Activated T-helper 1 cell treated with Interleukin-2 at 50 U/mL for 16 hours (primary cell): ENCODE data around the gene SSB.
"Not testable (repeated sequence)": the region's sequence is repeated elsewhere in the genome, so short reads cannot be mapped to it uniquely, and the experiment has no call there.

Experiments
- DNase-seq: peaks from one replicate; pipeline ENCODE4 v3.0.0-alpha.2; 2020; ENCODE audit warnings: low read depth

Gene SSB

DNA sequence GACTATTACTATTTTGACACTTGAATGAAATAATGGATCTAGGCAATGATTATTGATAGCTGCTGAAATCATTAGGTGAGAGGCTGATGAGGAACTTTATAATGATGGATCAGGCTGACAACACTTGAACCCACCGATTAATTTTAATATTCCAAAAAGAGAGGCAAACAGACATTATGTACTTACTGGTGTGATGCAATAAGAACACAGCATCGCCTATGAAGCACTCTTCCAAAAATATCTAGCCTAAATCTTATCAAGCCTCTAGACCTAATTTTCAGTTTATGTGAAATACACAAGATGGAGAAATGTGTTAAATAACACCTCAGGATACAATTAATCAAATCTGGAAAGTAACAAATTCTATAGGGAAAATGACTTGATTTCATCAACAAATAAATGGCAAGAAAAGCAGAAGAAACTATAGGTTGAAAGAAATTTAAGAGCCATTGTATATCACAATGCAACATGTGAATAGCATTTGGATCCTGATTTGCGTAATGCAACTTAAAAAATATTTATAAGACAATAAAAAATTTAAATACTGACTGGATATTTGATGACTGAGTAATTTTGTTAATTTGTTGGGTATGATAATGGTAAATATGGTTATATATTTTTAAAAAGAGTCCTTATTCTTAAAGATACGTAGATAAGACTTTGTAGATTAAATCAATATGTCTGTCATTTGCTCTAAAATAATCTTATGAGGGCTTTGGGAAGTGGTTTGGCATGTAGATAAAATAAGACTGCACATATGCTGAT is 17.2 kb upstream of the SSB start:
- DNase-seq, result no peak

DNA sequence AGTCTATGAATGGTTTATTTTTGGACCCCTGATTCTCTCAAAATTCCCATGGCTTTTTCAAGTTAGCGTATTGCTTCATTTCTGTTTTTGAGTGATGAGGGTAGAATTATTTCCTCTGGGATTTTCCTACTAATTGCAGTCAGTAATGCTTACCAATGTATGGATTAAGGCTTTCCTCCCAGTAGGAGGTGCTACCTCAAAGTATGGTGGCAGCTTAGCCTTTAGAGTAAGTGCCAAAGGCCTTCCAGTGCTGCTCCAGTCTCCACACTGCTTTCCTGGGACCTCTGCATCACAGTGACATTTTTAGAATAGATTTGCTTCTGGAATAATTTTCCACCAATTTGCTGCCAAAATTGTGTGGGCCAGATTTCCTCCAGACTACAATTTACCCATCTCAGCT is 16.2 kb upstream of the SSB start:
- DNase-seq, result no peak

DNA sequence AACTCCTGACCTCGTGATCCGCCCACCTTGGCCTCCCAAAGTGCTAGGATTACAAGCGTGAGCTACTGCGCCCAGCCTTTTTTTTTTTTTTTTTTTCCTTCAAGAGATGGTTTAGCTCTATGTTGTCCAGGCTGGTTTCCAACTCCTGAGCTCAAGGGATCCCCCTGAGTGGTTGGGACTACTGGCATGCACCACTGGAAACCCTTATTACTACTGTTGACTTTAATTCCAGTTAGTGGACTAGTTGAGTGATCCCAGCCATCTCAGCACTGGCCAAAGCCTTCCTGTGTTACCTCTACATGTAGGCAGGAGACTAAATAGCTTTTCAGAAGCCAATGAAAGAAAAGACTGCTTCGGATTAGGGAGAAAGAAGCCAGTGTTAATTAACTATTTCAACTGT is 8.1 kb upstream of the SSB start:
- no peak for DNase-seq

DNA sequence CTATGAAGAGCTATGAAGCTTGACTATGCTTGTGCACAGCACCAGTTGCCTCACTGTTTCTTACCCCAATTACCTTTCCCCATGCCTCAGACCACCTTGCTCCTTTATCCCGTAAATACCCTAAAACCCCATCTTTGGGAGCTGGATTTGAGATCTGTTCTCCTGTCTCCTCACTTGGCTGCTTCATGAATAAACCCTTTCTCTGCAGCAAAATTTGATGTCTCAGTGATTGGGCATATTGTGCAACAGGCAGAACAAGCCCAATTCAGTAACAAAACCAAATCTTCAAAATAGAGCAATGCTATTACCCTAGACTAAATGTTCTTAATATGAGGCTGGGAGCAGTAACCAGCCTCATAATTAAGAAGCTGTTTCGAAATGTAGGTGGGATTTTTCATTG is 3.5 kb upstream of the SSB start:
- no peak for DNase-seq

DNA sequence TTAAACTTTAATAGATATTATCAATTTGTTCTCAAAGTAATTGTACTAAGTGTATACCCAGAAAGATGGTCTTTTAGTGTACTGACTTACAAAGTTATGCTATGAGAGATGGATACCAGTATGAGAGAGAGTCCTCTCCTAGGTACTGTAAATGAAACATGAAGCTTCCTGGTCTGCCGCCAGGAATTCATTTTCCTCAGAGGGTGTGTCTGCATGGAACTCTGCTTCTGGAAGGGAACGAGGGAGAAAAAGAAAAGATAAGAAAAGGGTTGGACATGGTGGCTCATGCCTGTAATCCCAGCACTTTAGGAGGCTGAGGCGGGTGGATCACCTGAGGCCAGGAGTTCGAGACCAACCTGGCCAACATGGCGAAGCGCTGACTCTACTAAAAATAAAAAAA is 2.2 kb upstream of the SSB start:
- DNase-seq, result no peak

DNA sequence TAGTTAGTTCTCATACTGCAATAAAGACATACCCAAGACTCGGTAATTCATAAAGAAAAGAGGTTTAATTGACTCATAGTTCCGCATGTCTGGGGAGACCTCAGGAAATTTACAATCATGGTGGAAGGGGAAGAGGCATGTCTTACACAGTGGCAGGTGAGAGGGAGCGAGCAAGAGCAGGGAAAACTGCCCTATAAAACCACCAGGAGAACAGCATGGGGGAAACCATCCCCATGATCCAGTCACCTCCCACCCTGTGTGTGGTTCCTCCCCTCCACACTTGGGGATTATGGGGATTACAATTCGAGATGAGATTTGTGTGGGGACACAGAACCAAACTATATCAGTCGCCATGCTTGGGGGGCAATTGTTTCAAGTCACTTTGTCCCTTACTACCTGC is 1.1 kb upstream of the SSB start:
- no peak for DNase-seq

DNA sequence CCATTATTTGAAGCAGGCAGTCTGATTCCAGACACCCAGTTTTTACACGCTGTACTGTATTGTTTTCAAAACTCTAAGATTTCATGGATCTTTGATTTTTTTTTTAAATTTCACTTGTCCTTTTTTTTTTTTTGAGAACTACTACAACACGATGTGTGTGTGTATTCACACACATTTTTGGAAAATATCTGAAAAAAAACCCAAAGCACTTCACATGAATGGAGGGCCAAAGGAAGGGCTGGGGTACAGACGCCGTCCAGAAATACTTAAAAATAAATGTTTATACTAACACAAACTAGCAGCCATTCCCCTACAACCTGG is 314 bp upstream of the SSB start:
- no peak for DNase-seq

DNA sequence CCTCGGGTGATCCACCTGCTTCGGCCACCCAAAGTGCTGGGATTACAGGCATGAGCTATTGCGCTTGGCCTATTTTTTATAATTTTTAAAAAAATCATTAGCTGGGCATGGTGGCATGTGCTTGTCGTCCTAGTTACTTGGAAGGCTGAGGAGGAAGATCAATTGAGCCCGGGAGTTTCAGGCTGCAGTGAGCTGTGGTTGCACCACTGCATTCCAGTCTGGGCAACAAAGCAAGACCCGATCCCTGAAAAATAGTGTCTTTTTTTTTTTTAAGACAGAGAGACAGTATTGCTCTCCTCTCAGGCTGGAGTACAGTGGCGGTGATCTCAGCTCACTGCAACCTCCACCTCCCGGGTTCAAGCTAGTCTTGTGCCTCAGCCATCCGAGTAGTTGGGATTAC is 4.8 kb downstream of the SSB start:
- no peak for DNase-seq

DNA sequence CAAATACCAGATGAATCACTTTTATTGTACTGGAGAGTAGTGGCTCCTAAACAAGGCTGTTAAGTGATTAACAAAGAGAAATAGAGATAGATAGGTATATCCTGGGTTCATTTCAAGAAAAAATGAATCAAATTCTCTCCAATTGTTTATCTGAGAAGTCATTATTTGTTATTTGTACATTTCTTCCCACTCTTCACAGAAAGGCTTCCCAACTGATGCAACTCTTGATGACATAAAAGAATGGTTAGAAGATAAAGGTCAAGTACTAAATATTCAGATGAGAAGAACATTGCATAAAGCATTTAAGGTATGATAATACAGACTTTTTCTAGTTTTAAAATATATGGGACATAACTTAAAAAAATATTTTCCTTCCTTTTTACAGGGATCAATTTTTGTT is 7.9 kb downstream of the SSB start:
- DNase-seq, result no peak

DNA sequence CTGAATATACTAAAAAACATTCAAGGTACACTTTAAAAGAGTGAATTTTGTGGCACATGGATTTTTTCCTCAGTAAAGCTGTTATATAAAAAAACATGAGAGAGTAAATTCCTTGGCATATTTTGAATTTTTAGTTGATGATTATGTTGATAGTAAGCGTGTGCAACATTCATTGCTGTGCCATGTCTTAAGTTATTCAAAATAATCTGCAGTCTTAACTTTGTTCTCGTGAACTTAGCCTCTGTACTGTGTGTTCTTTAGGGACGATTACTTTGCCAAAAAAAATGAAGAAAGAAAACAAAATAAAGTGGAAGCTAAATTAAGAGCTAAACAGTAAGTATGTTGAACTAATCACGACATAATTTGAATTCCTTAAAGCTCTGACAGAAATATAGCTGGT is 9.6 kb downstream of the SSB start:
- no peak for DNase-seq

DNA sequence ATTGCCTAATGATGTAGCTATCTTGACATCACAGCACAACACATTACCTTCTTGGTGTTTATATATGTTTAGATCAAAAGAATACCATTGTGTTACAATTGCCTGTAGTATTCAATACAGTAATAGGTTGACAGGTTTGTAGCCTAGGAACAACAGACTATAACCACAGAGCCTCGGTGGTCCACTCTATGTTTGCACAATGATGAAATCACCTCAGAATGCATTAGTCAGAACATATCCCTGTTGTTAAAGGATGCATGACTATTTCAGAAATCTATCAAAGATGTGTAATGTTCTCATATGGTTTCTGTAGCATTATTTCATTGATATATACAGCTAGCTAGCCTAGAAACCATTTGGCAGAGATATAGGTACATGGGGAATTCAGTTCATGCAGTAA is 17.2 kb downstream of the SSB start:
- DNase-seq, result no peak

DNA sequence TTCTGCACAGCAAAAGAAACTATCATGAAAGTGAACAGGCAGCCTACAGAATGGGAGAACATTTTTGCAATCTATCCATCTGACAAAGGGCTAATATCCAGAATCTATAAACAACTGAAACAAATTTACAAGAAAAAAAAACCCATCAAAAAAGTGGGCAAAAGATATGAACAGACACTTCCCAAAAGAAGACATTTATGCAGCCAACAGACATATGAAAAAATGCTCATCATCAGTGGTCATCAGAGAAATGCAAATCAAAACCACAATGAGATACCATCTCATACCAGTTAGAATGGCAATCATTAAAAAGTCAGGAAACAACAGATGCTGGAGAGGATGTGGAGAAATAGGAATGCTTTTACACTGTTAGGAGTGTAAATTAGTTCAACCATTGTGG is 18.3 kb downstream of the SSB start:
- not testable (repeated sequence) for DNase-seq

DNA sequence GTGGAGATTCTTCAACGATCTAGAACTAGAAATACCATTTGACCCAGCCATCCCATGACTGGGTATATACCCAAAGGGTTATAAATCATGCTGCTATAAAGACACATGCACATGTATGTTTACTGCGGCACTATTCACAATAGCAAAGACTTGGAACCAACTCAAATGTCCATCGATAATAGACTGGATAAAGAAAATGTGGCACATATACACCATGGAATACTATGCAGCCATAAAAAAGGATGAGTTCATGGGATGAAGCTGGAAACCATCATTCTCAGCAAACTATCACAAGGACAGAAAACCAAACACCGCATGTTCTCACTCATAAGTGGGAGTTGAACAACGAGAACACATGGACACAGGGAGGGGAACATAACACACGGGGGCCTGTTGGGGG is 18.7 kb downstream of the SSB start:
- DNase-seq, result not testable (repeated sequence)

DNA sequence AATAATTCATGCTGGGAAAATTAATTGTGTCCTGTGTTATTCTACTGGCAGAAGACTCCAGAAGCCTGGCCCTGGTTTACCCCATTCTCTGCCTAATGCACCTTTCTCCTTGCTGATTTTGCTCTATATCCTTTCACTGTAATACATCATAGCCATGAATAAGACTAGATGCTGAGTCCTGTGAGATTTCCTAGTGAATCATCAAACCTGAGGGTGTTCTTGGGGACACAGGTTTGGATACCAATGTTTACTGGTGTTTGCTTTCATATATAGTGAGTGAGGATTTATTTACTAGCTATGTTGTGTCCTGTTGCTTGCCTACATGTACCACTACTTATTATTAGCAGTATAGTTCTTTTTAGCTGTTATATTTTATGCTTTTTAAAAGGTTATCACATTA is 19.6 kb downstream of the SSB start:
- no peak for DNase-seq

DNA sequence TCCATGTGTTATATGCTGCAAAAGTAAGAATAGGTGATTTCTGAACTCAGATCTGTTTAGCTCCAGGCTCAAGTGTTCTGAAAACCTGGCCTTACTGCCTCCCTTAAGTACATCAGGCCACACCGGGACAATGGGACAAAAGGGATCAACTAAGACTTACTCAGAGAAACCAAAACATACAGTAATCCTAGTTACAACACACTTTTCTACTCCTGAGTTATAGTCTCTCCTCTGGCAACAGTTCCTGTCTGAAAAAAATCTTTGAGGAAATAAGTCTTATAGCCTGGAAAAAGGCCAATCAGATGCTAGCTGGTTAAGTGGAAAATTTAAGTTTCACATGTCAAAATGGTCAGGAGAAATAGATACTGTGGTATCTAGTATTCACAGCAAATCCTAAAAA is 20.4 kb downstream of the SSB start:
- no peak for DNase-seq

DNA sequence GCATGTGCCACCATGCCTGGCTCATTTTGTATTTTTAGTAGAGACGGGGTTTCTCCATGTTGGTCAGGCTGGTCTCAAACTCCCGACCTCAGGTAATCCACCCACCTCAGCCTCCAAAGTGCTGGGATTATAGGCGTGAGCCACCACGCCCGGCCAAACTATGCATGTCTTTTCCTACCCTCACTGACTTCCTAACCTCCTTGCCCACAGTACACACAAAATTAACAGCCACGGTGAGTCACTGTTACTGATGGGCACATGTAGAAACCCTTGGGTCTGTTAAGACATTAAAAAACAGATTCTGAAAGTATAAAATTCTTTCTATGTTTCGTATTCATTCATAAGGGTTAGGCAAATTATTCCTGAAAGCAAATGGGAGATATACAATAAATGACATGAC is 21.4 kb downstream of the SSB start:
- DNase-seq, result not testable (repeated sequence)

DNA sequence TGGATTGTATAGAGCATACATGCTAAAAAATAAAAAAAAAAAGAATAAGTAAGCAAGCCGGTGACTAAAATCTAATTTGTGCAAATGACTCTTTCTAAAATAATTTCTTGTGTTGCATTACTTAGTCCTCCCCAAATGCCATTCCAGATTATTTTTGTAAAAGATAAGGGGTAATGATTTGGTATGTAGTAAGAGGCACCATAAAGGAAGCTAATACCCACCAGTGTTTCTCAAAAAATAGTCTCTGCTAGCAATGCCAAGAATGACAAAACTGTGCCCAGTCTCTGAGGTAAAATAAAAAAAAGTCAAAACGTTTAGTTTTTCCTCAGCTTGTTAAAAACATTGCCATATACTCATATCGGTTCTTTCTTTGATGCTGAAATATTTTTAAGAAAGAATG is 23.4 kb downstream of the SSB start:
- DNase-seq, result no peak

DNA sequence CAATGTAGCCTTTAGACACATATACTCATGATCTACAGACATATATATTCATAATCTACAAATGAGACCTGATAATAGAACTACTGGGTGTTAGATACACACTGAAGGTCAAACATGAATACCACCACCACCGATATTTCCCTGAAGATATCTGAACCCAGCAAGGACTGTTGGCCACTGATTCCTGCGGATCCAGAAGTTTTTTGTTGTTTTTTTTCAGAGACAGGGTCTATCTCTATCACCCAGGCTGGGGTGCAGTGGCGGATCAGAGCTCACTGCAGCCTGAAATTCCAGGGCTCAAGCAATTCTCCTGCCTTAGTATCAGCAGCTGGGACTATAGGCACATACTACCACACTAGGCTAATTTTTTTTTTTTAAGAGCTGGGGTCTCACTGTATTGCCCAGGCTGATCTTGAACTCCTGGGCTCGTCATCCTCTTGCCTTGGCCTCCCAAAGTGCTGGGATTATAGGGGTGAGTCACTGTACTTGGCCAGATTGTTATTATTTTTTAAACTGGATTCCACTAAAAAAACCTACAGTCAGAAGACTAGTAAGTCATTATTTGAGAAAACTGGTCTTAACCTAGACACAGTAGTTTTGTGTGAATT is 24.2 kb downstream of the SSB start:
- no peak for DNase-seq

DNA sequence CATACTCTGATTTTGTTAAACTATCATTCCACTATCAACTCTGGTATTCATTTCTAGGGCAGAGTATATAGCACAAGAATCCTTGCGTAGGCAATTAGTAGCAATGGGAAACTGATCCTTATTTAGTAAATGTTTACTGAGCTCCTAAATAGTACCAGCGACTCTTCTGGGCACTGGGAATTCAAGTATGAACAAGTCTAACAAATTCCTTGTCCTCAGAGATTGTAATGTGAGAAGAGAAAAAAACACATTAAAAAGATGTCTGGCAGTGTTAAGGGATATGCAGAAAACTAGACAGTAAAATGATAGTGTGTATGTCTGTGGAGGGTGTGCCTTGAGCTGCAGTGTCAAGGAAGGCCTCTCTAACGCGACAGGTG is 25.3 kb downstream of the SSB start:
- DNase-seq, result no peak

DNA sequence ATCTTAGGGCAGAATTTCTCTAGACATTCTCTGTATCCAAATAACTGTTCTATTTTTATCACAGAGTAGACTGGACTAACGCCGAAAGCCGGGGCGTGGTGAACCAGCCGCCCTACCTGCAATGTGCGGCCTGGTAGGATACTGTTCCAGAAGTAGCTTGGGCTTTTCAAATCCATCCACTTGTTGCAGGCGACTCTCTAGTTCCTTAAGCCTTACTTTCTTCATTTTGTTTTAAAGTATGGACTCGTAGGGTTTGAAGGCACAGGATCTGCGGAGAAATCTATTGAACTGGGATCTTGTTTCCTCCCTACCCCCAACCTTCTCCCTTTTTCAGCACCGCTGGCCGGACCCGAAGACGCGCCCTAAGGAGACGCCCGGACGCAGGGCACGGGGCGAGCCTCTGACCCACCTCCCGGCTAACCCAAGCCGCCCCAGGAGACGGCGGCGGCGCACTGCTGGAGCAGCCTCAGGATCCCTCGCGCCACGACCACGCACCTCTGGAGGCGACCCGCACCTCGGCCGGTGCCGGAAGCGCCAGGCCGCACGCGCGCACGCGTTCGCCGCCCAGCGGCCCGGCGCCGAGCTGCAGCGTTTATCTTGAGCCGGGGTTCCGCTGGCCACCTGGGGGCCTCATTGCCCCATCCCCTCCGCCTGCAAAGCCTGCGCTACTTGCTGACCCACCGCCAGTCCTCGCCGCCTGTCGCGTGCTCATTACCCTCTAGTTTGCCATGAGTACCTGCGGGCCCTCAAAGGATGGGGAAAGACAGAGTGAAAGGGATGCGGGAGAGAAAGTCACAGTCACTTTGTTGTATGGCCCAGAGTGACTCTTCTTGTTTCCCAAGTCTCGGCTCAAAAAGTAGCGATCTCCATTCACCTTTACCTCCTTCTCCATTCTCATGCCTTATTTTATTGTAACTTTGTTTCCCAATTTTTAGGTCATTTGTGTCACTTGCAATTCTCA is 26.0 kb downstream of the SSB start, which contains the start of gene METTL5:
METTL5 (minus strand) TSS at position 533 of the 961 bp plus-strand sequence; CDS start at position 225, 308 bp downstream.
- peak; percentile 71 for DNase-seq

DNA sequence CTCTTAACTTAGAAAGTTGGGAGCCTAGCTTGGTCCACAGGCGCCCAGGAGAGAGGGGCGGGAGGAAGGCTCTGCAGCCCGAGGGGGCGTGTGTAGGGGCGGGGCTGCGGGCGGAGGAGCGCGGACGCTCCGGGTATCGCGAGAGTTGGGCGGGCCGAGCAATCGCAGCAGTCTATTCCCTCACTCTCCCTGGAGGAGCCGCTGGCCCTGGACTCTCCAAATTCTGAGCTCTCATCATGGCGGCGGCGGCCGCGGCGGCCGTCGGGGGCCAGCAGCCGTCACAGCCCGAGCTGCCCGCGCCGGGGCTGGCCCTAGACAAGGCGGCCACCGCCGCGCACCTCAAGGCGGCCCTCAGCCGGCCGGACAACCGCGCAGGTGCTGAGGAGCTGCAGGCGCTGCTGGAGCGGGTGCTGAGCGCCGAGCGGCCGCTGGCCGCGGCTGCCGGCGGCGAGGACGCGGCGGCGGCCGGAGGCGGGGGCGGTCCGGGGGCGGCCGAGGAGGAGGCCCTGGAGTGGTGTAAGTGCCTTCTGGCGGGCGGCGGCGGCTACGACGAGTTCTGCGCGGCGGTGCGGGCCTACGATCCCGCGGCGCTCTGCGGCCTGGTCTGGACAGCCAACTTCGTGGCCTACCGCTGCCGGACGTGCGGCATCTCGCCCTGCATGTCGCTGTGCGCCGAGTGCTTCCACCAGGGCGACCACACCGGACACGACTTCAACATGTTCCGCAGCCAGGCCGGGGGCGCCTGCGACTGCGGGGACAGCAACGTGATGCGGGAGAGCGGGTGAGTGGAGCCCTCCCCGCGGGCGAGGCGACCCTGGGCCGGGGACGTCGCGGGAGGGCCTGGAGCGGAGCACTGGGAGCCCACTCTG is 28.8 kb downstream of the SSB start, which contains the start of gene UBR3:
UBR3 (plus strand) TSS at position 183 of the 869 bp plus-strand sequence; CDS start at position 237, 54 bp downstream.
- peak; percentile 82 for DNase-seq
